Stomach smooth muscle (tissue), 2 donors: ENCODE results near the gene SLC25A38.
A peak's percentile ranks its signal among the peaks of the same experiment; 100 is the strongest.

Experiments used
- H3K27ac ChIP-seq: one replicate; pipeline ENCODE4 v1.7.0; 2013; ENCODE audit warnings: mild to moderate bottlenecking, low read length, inconsistent platforms
- H3K27me3 ChIP-seq, 2 donors: one replicate each; pipeline ENCODE4 v1.7.0; 2013; ENCODE audit warnings: low read length in 2 of 2; ENCODE audit not compliant: insufficient read depth in 2 of 2, control insufficient read depth in 1 of 2
- H3K36me3 ChIP-seq, 2 donors: one replicate each; pipeline ENCODE4 v1.7.0; 2013; ENCODE audit warnings: low read length in 2 of 2; ENCODE audit not compliant: control insufficient read depth in 2 of 2, insufficient read depth in 2 of 2
- H3K4me1 ChIP-seq: one replicate; pipeline ENCODE4 v1.7.0; 2013; ENCODE audit warnings: low read length; ENCODE audit not compliant: control insufficient read depth, insufficient read depth
- H3K4me3 ChIP-seq, 2 donors: one replicate each; pipeline ENCODE4 v1.7.0; 2013; ENCODE audit warnings: low read length in 2 of 2
- H3K9ac ChIP-seq, 2 donors: one replicate each; pipeline ENCODE4 v1.7.0; 2013; ENCODE audit warnings: low read length in 2 of 2, mild to moderate bottlenecking in 1 of 2
- H3K9me3 ChIP-seq, 2 donors: one replicate each; pipeline ENCODE4 v1.7.0; 2013; ENCODE audit warnings: low read length in 2 of 2; ENCODE audit not compliant: control insufficient read depth in 2 of 2
- donor health status: healthy.
- donor health status: Pancreatic carcinoma.

Gene SLC25A38

DNA sequence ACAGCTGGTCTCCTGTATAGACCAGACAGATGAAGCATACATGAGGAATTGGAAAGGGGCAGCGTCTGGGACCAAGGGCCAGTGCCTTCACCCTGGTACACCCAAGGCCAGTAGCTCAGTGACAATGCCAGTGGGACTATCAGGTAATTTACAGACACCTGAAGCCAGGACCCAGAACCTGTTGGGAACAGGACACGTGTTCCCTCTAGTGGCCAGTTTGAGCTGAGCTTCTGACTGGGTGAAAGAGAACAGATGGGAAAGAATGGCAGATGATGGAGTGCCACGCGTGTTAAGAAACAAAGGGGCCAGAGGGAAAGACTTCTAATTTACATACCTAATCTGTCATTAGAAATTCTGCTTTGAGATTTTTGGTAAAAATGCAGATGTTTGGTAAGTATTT lies 5.1 kb upstream of the SLC25A38 start:
- Histone ChIP-seq H3K9me3 (no peaks in the 10 kb centered on the region), H3K27ac (no peak overlapping the region), H3K27me3 (no peaks in the 10 kb centered on the region), H3K4me3 (no peak overlapping the region), H3K4me1 (no peaks in the 10 kb centered on the region), H3K36me3 (peaks cover 2 to 3% of the 10 kb centered on the region in 2 donors), H3K9ac (no peak overlapping the region)

DNA sequence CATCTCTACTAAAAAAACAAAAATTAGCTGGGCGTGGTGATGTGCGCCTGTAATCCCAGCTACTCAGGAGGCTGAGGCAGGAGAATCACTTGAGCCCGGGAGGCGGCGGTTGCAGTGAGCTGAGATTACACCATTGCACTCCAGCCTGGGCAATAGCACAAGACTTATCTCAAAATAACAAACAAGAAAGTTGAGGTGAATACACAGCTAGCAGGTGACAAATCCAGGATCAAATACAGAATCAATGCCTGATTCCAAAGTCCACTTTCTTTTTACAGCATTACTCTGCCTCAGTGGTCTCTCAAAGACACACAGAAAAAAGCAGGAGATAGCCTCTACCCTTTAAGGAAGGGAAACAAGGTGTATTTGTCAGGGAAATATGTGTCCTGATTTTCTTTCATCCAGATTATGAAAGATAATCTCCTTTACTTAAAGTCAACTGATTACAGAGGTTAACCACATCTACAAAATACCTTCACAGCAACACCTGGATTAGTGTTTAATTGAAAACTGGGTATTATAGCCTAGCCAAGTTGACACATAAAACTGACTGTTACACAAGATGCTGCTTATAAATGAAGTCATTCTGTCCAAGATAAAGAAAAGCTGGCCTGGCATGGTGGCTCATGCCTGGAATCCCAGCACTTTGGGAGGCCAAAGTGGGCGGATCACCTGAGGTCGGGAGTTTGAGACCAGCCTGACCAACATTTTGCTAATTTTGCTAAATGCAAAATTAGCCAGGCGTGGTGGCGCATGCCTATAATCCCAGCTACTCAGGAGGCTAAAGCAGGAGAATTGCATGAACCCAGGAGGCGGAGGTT lies 4.0 kb upstream of the SLC25A38 start:
- Histone ChIP-seq H3K27me3 (no peaks in the 10 kb centered on the region), H3K4me3 (no peak overlapping the region), H3K36me3 (peaks cover 2 to 3% of the 10 kb centered on the region in 2 donors), H3K27ac (no peak overlapping the region), H3K4me1 (peaks cover 3% of the 10 kb centered on the region), H3K9me3 (no peaks in the 10 kb centered on the region), H3K9ac (no peak overlapping the region)

DNA sequence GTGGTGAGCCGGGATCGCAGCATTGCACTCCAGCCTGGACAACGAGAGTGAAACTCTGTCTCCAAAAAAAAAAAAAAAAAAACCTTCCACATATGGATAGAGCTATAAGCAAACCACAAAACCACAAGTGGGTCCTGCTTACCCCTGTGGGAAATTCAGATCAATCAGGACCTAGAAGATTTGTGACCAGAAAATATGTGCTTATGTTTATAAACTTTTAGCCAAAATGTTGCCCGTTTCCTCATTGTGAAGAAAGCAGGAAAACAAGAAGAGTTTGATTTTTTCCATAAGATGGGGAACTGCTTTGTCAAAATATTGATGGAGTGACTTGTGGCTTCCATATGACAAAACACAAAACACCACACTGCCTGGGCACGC lies 3.4 kb upstream of the SLC25A38 start:
- Histone ChIP-seq H3K36me3 (peaks cover 2 to 3% of the 10 kb centered on the region in 2 donors), H3K4me1 (peaks cover 7% of the 10 kb centered on the region), H3K9me3 (no peaks in the 10 kb centered on the region), H3K4me3 (no peak overlapping the region), H3K27me3 (no peaks in the 10 kb centered on the region), H3K9ac (no peak overlapping the region), H3K27ac (no peak overlapping the region)

DNA sequence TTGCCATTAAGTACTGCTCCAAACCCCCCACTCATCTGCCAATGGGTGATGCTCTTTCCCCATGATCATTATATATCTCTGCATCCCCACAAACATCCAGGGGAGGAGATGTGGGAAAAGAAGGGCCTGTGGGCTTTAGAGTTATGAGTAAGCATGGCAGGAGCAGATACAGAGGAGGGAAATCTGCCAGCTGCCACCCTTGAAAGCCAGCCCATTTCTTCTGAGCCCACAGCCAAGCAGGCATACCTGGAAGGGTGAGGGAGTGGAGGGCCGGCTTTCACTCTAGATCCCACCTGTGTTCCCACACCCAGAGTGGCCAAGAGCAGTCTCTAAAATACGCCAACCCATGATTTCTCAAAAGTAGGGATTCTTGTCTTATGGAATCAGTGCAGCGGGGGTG lies 1.7 kb upstream of the SLC25A38 start:
- peaks cover 16% of the 10 kb centered on the region for H3K4me1 ChIP-seq
- no peaks in the 10 kb centered on the region for H3K9me3 ChIP-seq
- no peak overlapping the region for H3K9ac ChIP-seq
- no peak overlapping the region for H3K27ac ChIP-seq
- H3K27me3 ChIP-seq, result no peaks in the 10 kb centered on the region
- H3K4me3 ChIP-seq, result no peak overlapping the region
- peaks cover 2 to 3% of the 10 kb centered on the region in 2 donors for H3K36me3 ChIP-seq

DNA sequence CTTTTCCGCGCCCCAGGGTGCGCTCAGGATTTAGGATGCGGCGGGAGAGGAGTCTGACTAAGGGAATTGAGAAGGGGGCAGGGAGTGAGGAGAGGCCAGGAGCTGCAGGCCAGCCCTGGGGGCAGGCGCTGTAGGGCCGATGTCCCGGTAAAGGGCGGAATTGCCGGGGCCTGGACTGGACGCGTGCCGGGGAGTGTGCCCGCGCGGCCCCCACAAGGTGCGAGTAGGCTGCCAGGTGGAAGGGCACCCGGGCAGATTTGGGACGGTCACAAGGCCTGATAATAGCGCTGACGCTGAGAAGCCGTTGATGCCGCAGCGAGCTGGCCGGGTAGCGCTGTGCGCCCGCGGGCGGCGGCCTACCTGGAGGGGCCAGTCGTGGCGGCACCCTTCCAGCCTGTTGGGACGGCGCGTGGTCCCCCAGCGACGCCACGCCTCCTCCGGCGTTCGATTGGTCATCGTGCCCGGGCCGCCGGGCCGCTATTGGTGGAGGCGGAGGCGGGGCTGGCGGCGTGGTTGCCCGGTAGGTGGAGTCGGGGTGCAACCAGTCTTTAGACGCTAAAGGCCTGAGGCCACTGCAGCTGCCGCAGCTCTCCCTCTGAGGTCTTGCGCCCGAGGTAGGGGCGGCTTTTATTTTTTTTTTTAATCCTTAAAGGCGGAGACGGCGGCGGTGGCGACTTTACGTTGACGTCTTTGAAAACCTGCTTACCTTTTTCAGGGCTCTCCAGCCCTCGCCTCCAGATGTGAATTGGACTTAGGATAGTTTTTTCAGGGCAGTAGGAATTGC lies 903 bp downstream of the SLC25A38 start:
- peak overlapping the region; percentile 91 to 92 for H3K4me3 ChIP-seq
- peak overlapping the region; percentile 78 to 90 for H3K9ac ChIP-seq
- H3K27me3 ChIP-seq, result no peaks in the 10 kb centered on the region
- peaks cover 2 to 3% of the 10 kb centered on the region in 2 donors for H3K36me3 ChIP-seq
- no peaks in the 10 kb centered on the region for H3K9me3 ChIP-seq
- peak overlapping the region; percentile 96 for H3K27ac ChIP-seq
- peaks cover 16% of the 10 kb centered on the region for H3K4me1 ChIP-seq

DNA sequence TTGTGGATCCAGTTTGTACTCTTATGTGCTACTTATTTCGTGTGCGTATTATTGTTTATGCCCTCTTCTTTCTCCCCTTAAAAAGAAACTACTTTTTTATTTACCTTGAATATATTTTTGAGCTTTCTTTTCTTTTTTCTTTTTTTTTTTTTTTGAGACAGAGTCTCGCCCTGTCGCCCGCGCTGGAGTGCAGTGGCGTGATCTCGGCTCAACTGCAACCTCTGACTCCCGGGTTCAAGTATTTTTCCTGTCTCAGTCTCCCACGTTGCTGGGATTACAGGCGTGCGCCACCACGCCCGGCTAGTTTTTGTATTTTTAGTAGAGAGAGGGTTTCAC lies 1.5 kb downstream of the SLC25A38 start:
- Histone ChIP-seq H3K9me3 (no peaks in the 10 kb centered on the region), H3K27ac (peak overlapping the region; percentile 96), H3K27me3 (no peaks in the 10 kb centered on the region), H3K4me1 (peaks cover 16% of the 10 kb centered on the region), H3K4me3 (peak overlapping the region; percentile 54 to 92), H3K36me3 (peaks cover 3 to 5% of the 10 kb centered on the region in 2 donors), H3K9ac (peak overlapping the region; percentile 51 to 78)

DNA sequence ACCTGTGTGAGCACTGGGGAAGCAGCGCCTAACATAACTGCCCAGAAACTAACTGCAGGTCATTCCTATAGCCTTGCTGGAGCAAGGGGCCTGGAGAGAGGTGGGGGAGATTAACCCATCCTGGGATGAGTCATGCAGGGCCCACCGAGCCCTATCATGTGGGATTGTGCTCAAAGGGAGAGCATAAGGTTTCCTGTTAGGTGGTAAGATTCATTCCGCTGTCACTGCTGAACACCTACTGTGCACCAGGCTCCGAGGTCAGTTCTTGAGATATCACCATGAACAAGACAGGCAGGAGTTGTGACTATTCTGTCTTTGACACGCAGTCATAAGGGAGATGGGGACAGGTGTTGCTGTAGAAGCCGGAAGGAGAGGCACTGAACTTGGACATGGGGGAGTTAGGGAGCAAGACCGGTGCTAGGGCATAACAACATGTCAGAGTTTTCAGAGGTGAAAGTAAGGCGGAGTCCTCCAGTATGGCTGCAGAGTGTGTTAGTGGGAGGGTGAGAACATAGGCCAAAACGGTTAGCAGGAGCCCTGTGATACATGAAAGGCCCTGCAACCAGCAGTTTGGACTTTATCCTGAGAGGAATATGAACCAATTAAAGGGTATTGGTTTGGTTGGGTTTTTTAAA lies 2.4 kb downstream of the SLC25A38 start:
- H3K4me3 ChIP-seq, result peak overlapping the region in 1 of 2 donors; percentile 92
- H3K36me3 ChIP-seq, result peaks cover 0 to 10% of the 10 kb centered on the region in 2 donors
- peaks cover 16% of the 10 kb centered on the region for H3K4me1 ChIP-seq
- no peaks in the 10 kb centered on the region for H3K27me3 ChIP-seq
- no peak overlapping the region for H3K27ac ChIP-seq
- H3K9ac ChIP-seq, result peak overlapping the region in 1 of 2 donors; percentile 36
- no peaks in the 10 kb centered on the region for H3K9me3 ChIP-seq

DNA sequence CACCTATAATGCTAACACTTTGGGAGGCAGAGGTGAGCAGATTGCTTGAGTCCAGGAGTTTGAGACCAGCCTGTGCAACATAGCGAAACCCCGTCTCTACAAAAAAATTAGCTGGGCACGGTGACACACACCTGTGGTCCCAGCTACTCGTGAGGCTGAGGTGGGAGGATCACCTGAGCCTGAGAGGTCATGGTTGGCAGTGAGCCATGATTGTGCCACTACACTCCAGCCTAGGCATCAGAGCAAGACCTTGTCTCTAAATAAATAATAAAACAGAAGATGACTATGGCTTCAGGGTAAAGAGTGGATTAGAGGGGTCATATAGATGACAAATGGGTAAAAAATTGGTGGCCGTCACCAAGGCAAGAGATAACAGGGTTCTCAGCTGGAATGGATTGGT lies 3.1 kb downstream of the SLC25A38 start:
- H3K9me3 ChIP-seq, result no peaks in the 10 kb centered on the region
- H3K4me3 ChIP-seq, result no peak overlapping the region

DNA sequence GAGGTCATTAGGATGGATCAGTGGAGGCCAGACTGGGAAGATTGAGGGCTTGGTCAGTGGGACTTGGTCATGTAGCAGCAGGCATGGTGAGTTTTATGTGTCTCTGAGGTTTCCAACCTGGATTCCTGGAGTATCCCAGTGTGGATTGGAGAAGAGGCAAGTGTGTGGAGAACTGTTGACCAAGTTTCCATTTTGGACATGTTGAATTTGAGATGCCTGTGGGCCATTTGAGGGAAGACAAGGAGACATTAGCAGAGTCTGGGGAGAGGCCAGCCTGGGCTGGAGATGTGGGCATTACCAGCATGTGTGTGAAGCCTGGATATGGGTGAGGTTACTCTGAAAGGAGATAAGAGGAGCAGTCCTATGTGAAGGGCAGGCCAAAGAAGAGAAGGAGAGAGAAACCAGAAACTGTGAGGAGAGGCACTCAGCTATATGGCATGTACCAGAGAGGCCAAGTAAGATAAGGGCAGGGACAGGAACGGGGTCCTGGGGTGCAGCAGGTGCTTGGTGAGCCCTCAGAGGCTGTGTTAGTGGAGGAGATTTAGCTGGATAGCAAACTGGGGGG lies 4.3 kb downstream of the SLC25A38 start:
- H3K27me3 ChIP-seq, result no peaks in the 10 kb centered on the region
- H3K4me1 ChIP-seq, result peaks cover 16% of the 10 kb centered on the region
- no peak overlapping the region for H3K9ac ChIP-seq
- H3K36me3 ChIP-seq, result peaks cover 13 to 26% of the 10 kb centered on the region in 2 donors
- no peak overlapping the region for H3K27ac ChIP-seq
- no peak overlapping the region for H3K4me3 ChIP-seq
- H3K9me3 ChIP-seq, result no peaks in the 10 kb centered on the region

More for the DNA sequence above, 3.1 kb downstream of the SLC25A38 start:
- H3K36me3 ChIP-seq, result peaks cover 4 to 15% of the 10 kb centered on the region in 2 donors
- no peaks in the 10 kb centered on the region for H3K27me3 ChIP-seq
- no peak overlapping the region for H3K27ac ChIP-seq
- peaks cover 16% of the 10 kb centered on the region for H3K4me1 ChIP-seq
- no peak overlapping the region for H3K9ac ChIP-seq

DNA sequence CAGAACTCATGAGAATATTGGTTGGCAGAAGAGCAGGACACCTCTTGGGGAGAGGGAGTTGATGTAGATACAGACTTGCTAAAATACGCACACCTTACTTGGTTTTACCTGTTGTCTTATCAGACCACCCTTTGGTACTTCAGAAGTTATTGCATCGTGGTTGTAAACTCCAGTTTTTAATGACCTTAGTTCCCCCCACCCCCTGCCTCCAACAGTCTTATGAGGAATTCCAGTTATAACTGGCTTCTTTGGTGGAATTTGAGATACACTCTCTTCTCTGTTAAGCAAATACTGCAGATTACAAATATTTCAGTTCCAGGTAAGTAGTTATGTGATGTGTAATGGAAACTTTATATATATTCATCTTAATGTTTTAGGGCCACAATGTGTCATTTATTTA lies 5.0 kb downstream of the SLC25A38 start:
- no peak overlapping the region for H3K4me3 ChIP-seq
- peaks cover 16% of the 10 kb centered on the region for H3K4me1 ChIP-seq
- H3K9ac ChIP-seq, result no peak overlapping the region
- peaks cover 20 to 32% of the 10 kb centered on the region in 2 donors for H3K36me3 ChIP-seq
- H3K27ac ChIP-seq, result no peak overlapping the region
- H3K27me3 ChIP-seq, result no peaks in the 10 kb centered on the region
- H3K9me3 ChIP-seq, result no peaks in the 10 kb centered on the region
